ENCODE data around the gene PRR36.

Gene PRR36

DNA sequence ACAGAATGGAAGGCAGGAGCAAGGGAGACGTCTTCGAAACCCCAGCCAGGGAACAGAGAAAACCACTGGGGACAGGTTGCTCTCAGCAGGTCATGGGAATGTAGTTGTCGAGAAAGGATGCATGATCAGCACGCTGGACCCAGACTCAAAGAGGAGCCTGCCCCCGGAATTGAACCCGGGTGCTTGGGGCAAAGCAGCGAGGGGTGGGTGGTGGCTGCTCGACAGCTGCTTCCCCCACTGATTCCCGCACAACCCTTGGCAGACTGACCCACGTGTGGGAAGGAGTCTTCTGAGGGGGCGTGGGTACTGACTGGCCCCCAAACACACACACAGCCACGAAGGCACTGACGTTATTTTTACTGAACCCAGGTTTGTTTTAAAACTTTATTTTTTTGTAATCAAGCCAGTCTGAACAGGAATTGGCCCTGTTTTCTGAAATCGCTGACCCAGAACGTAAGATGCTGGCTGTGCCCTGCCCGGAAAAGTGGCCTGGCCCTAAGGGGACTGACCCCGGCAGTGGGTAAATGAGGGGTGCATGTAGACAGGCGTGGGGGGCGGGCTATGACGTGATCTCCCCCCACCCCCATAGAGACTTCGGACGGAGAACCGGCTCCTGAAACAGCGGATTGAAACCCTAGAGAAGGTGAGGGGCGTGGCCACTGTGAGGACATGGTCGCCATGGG lies 18.6 kb downstream of the PRR36 start:
- Histone ChIP-seq H3K79me2 (no peaks in the 10 kb centered on the region), H3K4me2 (ENCODE audit: low read length) (no peak overlapping the region), H3K27me3 (ENCODE audit: control insufficient read depth, insufficient read depth, low read length) (no peaks in the 10 kb centered on the region), H3K4me1 (peaks cover 6% of the 10 kb centered on the region), H2AFZ (no peak overlapping the region), H3K27ac (no peak overlapping the region), H3K36me3 (ENCODE audit: control insufficient read depth, insufficient read depth, low read length) (no peaks in the 10 kb centered on the region), H3K9ac (no peak overlapping the region), H3K4me3 (ENCODE audit: low read depth, low read length) (no peak overlapping the region), H3K9me3 (ENCODE audit: control insufficient read depth, low read length) (no peaks in the 10 kb centered on the region)
- TF ChIP-seq, protein P1, sequence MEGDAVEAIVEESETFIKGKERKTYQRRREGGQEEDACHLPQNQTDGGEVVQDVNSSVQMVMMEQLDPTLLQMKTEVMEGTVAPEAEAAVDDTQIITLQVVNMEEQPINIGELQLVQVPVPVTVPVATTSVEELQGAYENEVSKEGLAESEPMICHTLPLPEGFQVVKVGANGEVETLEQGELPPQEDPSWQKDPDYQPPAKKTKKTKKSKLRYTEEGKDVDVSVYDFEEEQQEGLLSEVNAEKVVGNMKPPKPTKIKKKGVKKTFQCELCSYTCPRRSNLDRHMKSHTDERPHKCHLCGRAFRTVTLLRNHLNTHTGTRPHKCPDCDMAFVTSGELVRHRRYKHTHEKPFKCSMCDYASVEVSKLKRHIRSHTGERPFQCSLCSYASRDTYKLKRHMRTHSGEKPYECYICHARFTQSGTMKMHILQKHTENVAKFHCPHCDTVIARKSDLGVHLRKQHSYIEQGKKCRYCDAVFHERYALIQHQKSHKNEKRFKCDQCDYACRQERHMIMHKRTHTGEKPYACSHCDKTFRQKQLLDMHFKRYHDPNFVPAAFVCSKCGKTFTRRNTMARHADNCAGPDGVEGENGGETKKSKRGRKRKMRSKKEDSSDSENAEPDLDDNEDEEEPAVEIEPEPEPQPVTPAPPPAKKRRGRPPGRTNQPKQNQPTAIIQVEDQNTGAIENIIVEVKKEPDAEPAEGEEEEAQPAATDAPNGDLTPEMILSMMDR (IDR thresholded peaks at IDR 0.05) = no peak

DNA sequence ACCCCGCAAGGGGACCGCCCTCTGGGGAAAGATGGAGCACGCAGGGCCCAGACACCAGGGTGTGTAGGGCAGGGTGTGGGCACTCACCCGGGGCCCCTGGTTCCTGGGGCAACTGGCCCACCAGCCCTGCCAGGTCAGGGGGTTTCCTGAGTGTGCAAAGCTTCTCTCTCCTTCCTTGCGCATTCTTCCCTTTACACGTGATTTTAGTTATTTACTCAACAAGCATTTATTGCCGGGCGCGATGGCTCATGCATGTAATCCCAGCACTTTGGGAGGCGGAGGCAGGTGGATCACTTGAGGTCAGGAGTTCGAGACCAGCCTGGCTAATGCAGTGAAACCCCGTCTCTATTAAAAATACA lies 20.4 kb downstream of the PRR36 start:
- H3K4me1 ChIP-seq = peaks cover 6% of the 10 kb centered on the region
- H3K9ac ChIP-seq = no peak overlapping the region
- no peaks in the 10 kb centered on the region for H3K36me3 ChIP-seq (ENCODE audit: control insufficient read depth, insufficient read depth, low read length)
- H3K27ac ChIP-seq = no peak overlapping the region
- H3K79me2 ChIP-seq = no peaks in the 10 kb centered on the region
- no peaks in the 10 kb centered on the region for H3K9me3 ChIP-seq (ENCODE audit: control insufficient read depth, low read length)
- H3K4me2 ChIP-seq (ENCODE audit: low read length) = peak overlapping the region; percentile 37
- peak overlapping the region; percentile 6 for H2AFZ ChIP-seq
- H3K4me3 ChIP-seq (ENCODE audit: low read depth, low read length) = peak overlapping the region; percentile 33
- TF ChIP-seq, protein P1 (IDR thresholded peaks at IDR 0.05) = no peak
- H3K27me3 ChIP-seq (ENCODE audit: control insufficient read depth, insufficient read depth, low read length) = no peaks in the 10 kb centered on the region

DNA sequence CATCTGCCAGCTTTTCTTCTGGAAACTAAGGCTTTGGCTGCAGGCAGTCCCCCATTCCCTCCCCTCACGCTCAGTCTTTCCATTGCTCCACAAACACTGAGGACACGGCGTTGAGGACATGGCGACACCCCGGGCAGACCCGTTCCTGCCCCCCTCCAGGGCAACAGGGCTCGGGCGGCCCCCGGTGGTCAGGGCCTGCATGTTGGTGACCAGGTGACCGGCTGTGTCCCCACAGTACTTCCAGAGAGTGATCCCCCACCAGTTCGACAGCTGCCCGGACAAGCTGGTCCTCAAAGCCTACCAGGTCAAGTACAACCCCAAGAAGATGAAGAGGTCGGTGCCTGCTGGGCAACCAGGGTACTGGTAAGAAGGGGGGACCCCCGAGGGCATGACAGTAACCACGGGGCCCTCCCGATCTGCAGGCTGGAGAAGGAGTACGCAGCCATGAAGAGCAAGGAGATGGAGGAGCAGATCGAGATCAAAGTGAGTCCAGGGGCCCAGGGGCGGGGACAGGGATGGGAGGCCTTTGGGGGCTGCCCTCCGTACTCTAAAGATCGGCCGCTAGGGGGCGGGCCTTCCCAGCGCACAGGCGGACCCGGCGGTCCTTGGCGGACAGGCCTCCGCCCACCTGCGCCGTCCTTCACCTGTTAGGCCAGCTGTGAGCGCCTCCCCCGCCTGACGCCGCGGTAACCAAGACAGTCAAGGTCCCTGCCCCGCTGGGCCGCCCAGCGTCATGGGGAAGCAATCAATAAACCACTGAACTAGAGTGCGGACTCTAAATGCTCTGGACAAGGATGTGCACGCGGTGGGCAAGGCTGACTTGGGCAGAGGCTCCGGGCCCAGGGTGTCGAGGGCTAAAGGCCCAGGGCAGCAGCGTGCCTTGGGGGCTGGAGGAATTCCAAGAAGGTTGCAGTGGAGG lies 21.1 kb downstream of the PRR36 start:
- Histone ChIP-seq H3K9ac (no peak overlapping the region), H3K9me3 (ENCODE audit: control insufficient read depth, low read length) (no peaks in the 10 kb centered on the region), H3K4me2 (ENCODE audit: low read length) (peak overlapping the region; percentile 37), H3K79me2 (no peaks in the 10 kb centered on the region), H3K4me3 (ENCODE audit: low read depth, low read length) (peak overlapping the region; percentile 33), H3K27ac (no peak overlapping the region), H3K36me3 (ENCODE audit: control insufficient read depth, insufficient read depth, low read length) (no peaks in the 10 kb centered on the region), H3K4me1 (peaks cover 6% of the 10 kb centered on the region), H3K27me3 (ENCODE audit: control insufficient read depth, insufficient read depth, low read length) (no peaks in the 10 kb centered on the region), H2AFZ (peak overlapping the region; percentile 6)
- TF ChIP-seq, protein P1 (IDR thresholded peaks at IDR 0.05) = peak; percentile 90

DNA sequence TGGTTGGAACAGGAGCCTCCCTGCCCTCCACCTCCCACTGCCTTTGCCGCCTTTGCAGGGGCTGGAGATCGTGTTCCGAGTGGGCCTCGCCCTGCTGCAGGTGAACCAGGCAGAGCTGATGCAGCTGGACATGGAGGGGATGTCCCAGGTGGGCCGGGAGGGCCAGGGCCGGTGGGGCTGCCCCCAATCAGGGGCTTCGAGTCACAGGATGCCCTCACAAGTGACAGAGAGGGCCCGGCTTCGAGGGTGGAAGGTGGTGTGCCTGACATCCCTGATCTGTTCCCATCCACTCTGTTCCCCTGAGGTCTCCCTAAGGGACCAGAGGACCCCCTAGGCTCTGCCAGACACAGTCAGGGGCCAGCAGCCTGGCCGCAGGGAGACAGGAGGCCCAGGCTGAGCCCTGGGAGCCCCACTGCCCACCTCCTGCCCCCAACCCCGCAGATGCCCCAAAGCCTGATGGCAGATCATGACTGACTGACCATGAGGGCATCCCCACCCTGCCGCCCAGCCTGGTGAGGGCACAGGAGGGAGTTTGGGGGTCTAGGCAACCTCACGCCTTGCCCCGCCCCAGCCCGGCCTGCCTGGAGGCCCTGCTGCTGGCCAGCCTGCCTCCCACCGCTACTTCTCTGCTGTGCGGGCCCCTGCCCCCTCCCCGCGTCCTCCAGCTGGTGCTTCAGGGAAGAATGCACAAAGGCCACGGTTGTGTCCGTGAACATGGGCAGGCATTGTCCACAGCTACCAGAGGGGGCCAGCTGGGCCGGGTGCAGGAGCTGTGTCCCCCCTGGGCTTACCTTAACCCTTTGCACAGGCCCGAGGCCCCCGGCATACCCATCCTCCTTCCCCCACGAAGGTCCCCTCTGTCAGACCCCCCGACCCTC lies 22.3 kb downstream of the PRR36 start:
- TF ChIP-seq, protein P1 (IDR thresholded peaks at IDR 0.05) = no peak
- no peaks in the 10 kb centered on the region for H3K36me3 ChIP-seq (ENCODE audit: control insufficient read depth, insufficient read depth, low read length)
- H3K9me3 ChIP-seq (ENCODE audit: control insufficient read depth, low read length) = no peaks in the 10 kb centered on the region
- no peak overlapping the region for H3K4me2 ChIP-seq (ENCODE audit: low read length)
- peaks cover 6% of the 10 kb centered on the region for H3K4me1 ChIP-seq
- no peak overlapping the region for H3K4me3 ChIP-seq (ENCODE audit: low read depth, low read length)
- H2AFZ ChIP-seq = no peak overlapping the region
- H3K9ac ChIP-seq = no peak overlapping the region
- H3K27ac ChIP-seq = no peak overlapping the region
- no peaks in the 10 kb centered on the region for H3K27me3 ChIP-seq (ENCODE audit: control insufficient read depth, insufficient read depth, low read length)
- no peaks in the 10 kb centered on the region for H3K79me2 ChIP-seq

All from parathyroid adenoma (tissue), 2 donors.